GM18951 (cell line): ENCODE data around the gene WNT7A.

Experiments used
- POLR2A ChIP-seq: IDR thresholded peaks from 4 replicates; pipeline ENCODE4 v1.6.1; 2011; ENCODE audit warnings: mild to moderate bottlenecking; ENCODE audit not compliant: insufficient read length, insufficient read depth; ENCODE audit errors: extremely low read depth
- in situ Hi-C: fragments of 300-500 bp; cut with MboI; formaldehyde crosslinking; loops from one replicate; pipeline ENCODE4 v1.12.0; 2022; ENCODE audit warnings: low sequenced_read_pairs, mixed read lengths, inconsistent platforms; ENCODE audit not compliant: unreplicated experiment

WNT7A gene

GRCh38 chr3:13879102-13879945 lies 547 bp downstream of the WNT7A start:
- in situ Hi-C loops, result no loop called here
- TF ChIP-seq POLR2A, result no peak

DNA sequence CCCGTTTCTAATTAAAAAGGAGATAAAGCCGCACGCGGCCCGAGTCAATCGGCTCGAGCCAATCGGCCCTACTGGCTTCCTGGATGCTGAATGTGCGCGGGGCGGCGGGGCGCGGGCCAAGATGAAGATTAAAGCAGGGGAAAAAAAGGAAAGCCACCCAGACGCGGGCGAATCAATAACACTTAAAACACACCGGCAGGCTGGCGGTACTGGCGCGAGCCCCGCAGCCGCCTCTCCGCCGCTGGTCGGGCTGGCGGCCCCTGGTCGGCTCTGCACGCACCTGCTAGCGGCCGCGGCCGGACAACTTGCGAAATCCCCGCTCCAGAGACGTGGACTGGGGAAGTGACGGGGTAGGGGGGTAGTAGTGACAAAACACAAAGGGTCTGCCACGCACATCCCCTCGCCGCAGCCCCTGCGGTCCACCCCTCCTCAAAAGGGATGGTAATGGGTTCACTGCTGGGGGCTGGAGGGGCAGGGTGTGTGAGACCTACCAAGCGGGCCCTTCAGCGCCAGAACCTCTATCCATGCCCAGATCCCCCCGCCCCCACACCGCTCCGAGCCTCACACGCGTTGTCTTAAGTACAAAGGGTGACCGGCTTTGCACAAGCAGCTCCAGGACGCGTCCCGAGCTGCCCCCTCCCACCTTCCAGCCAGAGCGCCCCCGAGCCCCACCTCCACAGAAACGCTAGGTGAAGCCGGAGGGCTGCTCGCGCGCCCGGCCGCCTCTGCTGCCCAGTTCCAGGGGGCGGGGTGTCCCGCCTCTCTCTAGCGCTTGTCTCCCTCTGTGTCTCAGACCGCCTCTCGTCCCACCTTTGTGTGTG lies 1.4 kb downstream of the WNT7A start:
- in situ Hi-C loops, result no loop called here
- no peak for TF ChIP-seq POLR2A

DNA sequence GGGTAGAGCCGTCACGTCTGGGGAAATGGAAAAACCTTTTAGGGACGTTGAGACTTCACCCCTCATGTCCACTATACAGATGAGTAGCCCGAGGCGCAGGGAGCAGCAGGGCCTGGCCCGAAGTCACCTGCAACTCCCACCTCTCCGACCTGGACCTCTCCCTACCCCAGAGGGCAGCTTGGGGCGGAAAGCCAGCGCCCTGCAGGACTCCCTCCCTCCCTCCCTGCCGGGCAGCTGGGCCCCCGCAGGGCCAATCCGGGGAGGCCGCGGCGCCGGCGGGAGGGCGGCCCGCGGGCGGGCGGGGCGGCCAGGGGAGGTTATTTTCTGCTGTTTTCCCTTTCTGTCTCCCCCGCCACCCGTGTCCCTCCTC lies 2.0 kb downstream of the WNT7A start:
- in situ Hi-C loops, result no loop called here
- no peak for TF ChIP-seq POLR2A

DNA sequence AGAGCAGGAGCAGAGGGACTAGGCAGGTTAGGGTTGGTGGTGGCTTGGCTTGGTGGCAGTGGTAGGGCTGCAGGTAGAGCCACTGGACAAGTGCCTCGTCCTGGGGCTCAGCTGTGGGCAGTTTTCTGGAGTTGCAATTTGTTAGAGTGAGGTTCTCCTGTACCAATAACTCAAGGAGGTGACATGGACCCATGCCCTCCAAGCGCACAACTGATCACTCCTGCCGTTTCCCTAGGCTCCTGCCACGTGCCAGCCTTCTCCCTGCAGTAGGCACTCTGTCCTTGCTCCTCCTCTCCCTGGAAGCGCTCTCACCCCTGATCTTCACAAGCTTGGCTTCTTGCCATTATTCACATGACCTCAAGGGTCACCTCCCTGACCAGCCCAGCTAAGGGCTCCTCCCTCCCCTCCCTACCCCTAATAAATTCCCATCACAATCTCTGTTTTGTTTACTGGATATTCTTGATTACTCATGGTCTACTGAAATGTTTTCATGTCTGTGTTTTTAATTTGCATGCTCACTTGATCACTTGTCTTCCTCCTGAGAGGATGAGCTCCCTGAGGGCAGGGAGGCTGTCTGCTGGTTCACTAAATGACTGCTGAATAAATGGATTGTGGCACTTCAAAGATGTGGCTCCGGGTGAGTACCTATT lies 3.3 kb downstream of the WNT7A start:
- no peak for TF ChIP-seq POLR2A

DNA sequence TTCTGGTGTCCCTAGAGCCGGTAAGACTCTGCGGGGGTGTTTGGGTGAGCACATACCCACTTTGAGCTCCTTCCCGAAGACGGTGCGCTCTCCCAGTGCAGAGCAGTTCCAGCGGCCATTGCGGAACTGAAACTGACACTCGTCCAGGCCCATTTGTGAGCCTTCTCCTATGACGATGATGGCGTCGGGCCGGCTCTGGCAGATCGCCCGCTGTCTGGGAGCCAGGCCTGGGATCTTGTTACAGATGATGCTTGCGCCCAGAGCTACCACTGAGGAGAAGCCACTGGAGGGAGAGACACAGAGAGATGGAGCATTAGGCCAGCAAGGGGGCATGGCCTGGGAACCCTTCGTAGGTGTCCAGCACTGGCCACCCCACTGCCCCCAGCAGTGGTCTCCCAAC lies 5.0 kb downstream of the WNT7A start:
- in situ Hi-C loops, result no loop called here
- TF ChIP-seq POLR2A, result no peak

More for the DNA sequence above, 3.3 kb downstream of the WNT7A start:
- in situ Hi-C loops, result no loop called here

DNA sequence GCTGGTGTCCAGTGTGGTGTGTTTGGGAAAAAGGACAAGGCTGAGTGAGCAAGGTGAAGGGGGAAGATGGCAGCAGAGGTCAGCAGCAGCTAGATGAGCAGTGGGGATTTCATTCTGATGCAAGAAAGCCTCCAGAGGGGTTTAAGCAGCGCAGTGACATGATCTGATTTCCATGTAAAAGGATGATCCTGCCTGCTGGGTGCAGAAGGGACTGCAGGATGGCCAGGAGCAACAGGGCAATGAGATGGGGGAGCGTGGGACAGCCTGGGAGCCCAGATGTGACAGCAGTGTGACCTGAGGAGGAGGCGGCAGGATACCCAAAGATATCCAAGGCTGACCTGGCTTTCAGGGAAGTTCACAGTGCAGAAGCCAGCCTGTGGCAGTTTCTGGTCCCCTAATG lies 6.1 kb downstream of the WNT7A start:
- in situ Hi-C loops, result no loop called here
- TF ChIP-seq POLR2A, result no peak

DNA sequence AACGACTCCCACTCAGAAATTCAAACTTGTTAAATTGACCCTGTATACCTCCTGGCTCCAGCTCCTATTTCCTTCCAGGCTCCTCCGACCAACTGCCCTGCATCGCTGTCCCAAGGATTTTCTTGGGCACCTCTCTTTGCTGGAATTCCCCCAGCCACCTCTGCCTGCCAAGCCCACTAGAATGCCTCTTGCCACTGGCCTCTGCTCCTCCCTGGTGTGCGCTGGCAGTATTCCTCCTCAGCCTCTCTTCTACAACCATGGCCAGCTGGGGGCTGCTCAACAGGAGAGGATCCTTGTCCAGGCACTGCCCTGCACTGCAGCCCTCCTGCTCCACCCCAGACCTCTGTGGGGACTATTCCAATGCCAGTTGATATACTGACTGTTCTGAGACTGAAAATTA lies 7.4 kb downstream of the WNT7A start:
- TF ChIP-seq POLR2A, result no peak
- in situ Hi-C loops, result no loop called here

DNA sequence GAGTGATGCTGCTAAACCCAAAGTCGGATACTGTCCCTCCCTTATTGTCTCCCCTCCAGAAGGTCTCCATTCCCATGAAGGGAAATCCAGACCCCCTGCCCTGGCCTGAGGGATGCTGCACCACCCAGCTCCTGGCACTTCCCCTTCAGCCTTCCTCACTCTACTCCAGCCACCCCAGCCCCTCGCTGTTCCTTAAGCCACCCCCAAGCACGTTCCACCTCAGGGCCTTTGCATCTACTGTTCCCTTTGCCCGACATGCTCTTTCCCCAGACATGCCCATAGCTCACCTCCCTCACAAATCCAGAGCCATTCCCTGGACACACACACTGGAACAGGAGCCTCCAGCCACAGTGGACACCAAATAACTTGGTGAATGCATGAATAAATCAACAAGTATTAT lies 8.1 kb downstream of the WNT7A start:
- in situ Hi-C loops, result no loop called here
- no peak for TF ChIP-seq POLR2A

DNA sequence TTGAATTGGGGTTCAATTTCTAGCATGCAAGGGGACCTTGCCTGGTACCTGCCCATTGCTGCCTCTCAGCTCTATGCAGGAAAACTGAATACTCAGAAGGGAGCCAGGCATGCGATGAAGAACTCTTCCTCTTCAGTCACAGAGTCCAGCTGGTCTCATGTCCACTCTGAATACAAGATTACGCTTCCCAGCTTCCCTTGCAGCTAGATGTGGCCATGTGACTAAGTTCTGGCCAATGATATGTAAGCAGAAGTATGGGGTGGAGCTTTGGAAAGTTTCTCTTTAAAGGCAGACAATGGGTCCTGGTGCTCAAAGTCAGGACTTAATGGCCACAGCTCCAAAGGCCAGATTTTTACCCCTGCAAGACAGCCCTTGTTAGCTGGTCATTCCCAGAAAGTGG lies 9.0 kb downstream of the WNT7A start:
- in situ Hi-C loops, result no loop called here

DNA sequence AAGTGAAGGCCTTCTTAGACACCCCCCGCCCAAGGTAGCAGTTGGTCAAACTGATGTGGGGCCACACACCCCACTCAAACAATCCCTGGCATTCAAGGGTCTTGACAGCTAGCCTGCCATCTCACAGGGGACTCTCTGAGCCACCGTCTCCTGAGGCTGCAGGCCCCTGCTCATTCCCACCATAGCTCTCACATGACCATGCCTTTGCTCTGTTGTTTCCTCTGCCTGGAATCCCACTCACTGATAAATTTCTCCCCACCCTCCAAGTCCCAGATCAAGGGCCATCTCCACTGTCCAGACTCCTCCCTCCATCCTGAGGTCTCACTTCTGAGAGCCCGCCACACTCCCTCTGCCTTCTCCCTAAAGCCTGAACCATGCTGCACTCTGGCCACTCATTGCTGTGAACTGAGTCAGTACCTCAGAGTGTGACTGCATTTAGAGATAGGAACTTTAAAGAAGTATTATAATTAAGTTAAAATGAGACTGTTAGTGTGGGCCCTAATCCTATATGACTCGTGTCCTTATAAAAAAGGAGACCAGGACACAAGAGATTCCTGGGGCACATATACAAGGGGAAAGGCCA lies 10.0 kb downstream of the WNT7A start:
- in situ Hi-C loops, result no loop called here
- TF ChIP-seq POLR2A, result no peak

More for the DNA sequence above, 9.0 kb downstream of the WNT7A start:
- no peak for TF ChIP-seq POLR2A

DNA sequence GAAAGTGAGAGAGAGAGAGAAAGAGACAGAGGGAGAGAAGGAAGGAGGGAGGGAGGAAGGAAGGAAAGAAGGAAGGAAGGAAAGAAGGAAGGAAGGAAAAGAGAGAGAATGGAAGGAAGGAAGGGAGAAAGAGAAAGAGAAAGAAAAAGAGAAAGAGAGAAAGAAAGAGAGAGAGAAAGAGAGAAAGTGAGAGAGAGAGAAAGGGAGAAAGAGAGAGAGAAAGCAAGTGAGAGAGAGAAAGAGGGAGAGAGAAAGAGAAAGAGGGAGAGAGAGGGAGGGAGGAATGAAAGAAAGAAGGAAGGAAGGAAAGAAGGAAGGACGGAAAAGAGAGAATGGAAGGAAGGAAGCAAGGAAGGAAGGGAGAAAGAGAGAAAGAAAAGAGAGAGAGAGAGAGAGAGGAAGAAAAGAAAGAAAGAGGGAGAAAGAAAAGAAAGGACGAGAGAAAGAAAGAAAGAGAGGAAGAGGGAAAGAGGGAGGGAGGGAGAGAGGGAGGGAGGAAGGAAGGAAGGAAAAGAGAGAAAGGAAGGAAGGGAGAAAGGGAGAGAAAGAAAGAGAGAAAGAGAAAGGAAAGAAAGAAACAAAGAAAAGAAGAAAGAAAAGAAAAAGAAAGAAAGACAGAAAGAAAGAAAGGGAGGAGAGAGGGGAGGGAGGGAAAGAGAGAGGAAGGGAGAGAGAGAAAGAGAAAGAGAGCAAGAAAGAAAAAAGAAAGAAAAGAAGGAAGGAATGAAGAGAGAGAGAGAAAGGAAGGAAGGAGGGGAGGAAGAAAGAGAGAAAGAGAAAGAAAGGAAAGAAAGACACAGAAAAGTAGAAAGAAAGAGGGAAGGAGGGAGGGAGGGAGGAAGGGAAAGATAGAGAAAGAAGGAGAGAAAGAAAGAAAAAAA lies 10.8 kb downstream of the WNT7A start:
- in situ Hi-C loops, result no loop called here
- no peak for TF ChIP-seq POLR2A

- in situ Hi-C loops, result no loop called here
- TF ChIP-seq POLR2A, result no peak
Measured at GRCh38 chr3:13867732-13868131, 12.1 kb downstream of the WNT7A start.
